Endothelial cell (in vitro differentiated cells): ENCODE results near the gene TCAP. TPM values are rescaled to one million over a fixed set of nuclear protein-coding genes. Genes with fewer than 3 reads are reported as not detected.

Source experiments
- DNase-seq: peaks from one replicate; pipeline ENCODE4 v3.0.0; 2021; ENCODE audit warnings: low spot score
- H3K27ac Mint-ChIP-seq: one replicate; pipeline ENCODE4 v1.8.0; 2021; ENCODE audit warnings: mixed read lengths, inconsistent platforms; ENCODE audit not compliant: unreplicated experiment
- H3K27me3 Mint-ChIP-seq: one replicate; pipeline ENCODE4 v1.8.0; 2021; ENCODE audit warnings: mild to moderate bottlenecking, moderate library complexity, mixed read lengths, inconsistent platforms; ENCODE audit not compliant: unreplicated experiment
- H3K36me3 Mint-ChIP-seq: one replicate; pipeline ENCODE4 v1.8.0; 2021; ENCODE audit warnings: mild to moderate bottlenecking, low read depth, mixed read lengths, inconsistent platforms; ENCODE audit not compliant: unreplicated experiment
- H3K4me1 Mint-ChIP-seq: one replicate; pipeline ENCODE4 v1.8.0; 2021; ENCODE audit warnings: mild to moderate bottlenecking, mixed read lengths, inconsistent platforms; ENCODE audit not compliant: unreplicated experiment
- H3K4me3 Mint-ChIP-seq: one replicate; pipeline ENCODE4 v1.8.0; 2021; ENCODE audit warnings: mild to moderate bottlenecking, mixed read lengths, inconsistent platforms; ENCODE audit not compliant: unreplicated experiment
- H3K9me3 Mint-ChIP-seq: one replicate; pipeline ENCODE4 v1.8.0; 2021; ENCODE audit warnings: mixed read lengths, inconsistent platforms; ENCODE audit not compliant: unreplicated experiment
- CTCF ChIP-seq: fragments of 200-600 bp; sonication (generic); IDR thresholded peaks from one replicate; pipeline ENCODE4 v1.5.0; 2021; ENCODE audit warnings: antibody characterized with exemption; ENCODE audit not compliant: unreplicated experiment
- total RNA-seq: library from RNA; stranded (reverse); fragmentation: NEBNext Ultra II Directional; extraction: Animal tissue kit (Norgen Biotek cat#: 25700); gene quantifications from one replicate; pipeline ENCODE4 v1.2.1, GENCODE V29; 2021; ENCODE audit not compliant: unreplicated experiment

The TCAP gene
- total RNA-seq, 1 donor from 2014 or later, result 1.2 TPM

- peaks cover 19% of the 10 kb centered on the region for H3K4me1 Mint-ChIP-seq
- no peaks in the 10 kb centered on the region for H3K9me3 Mint-ChIP-seq
- no peak overlapping the region for H3K27ac Mint-ChIP-seq
- no peaks in the 10 kb centered on the region for H3K36me3 Mint-ChIP-seq
- DNase-seq, result no peak
- TF ChIP-seq CTCF, result no peak
- H3K27me3 Mint-ChIP-seq, result peaks cover 7% of the 10 kb centered on the region
- no peak overlapping the region for H3K4me3 Mint-ChIP-seq
These were observed 38.0 kb downstream of the TCAP start for GRCh38 chr17:39702901-39703893.

- no peaks in the 10 kb centered on the region for H3K9me3 Mint-ChIP-seq
- H3K4me3 Mint-ChIP-seq, result no peak overlapping the region
- TF ChIP-seq CTCF, result no peak
- H3K36me3 Mint-ChIP-seq, result no peaks in the 10 kb centered on the region
- no peak overlapping the region for H3K27ac Mint-ChIP-seq
- peaks cover 19% of the 10 kb centered on the region for H3K4me1 Mint-ChIP-seq
- no peak for DNase-seq
- H3K27me3 Mint-ChIP-seq, result peaks cover 8% of the 10 kb centered on the region
These were observed 38.8 kb downstream of the TCAP start for GRCh38 chr17:39703913-39704312.

GRCh38 chr17:39704821-39705551 is 39.8 kb downstream of the TCAP start:
- Mint-ChIP-seq H3K9me3 (no peaks in the 10 kb centered on the region), H3K27ac (no peak overlapping the region), H3K27me3 (peaks cover 6% of the 10 kb centered on the region), H3K4me3 (no peak overlapping the region), H3K36me3 (peaks cover 4% of the 10 kb centered on the region), H3K4me1 (peaks cover 13% of the 10 kb centered on the region)
- DNase-seq, result no peak
- TF ChIP-seq CTCF, result no peak

GRCh38 chr17:39705786-39706348 is 40.7 kb downstream of the TCAP start:
- Mint-ChIP-seq H3K9me3 (no peaks in the 10 kb centered on the region), H3K36me3 (peaks cover 4% of the 10 kb centered on the region), H3K4me3 (no peak overlapping the region), H3K4me1 (peaks cover 10% of the 10 kb centered on the region), H3K27me3 (peaks cover 6% of the 10 kb centered on the region), H3K27ac (no peak overlapping the region)
- no peak for TF ChIP-seq CTCF
- no peak for DNase-seq
